GM12873 (cell line): Measurements from ENCODE around the gene TMEM229B.

ENCODE experiments used
- TF ChIP-seq, protein P1 (sequence below): IDR thresholded peaks from 2 replicates; pipeline ENCODE4 v1.5.1; 2012; ENCODE audit warnings: low read depth, mild to moderate bottlenecking, moderate library complexity, low read length, control low read depth; ENCODE audit not compliant: insufficient read depth; ENCODE audit errors: missing control alignments

The TMEM229B gene

DNA sequence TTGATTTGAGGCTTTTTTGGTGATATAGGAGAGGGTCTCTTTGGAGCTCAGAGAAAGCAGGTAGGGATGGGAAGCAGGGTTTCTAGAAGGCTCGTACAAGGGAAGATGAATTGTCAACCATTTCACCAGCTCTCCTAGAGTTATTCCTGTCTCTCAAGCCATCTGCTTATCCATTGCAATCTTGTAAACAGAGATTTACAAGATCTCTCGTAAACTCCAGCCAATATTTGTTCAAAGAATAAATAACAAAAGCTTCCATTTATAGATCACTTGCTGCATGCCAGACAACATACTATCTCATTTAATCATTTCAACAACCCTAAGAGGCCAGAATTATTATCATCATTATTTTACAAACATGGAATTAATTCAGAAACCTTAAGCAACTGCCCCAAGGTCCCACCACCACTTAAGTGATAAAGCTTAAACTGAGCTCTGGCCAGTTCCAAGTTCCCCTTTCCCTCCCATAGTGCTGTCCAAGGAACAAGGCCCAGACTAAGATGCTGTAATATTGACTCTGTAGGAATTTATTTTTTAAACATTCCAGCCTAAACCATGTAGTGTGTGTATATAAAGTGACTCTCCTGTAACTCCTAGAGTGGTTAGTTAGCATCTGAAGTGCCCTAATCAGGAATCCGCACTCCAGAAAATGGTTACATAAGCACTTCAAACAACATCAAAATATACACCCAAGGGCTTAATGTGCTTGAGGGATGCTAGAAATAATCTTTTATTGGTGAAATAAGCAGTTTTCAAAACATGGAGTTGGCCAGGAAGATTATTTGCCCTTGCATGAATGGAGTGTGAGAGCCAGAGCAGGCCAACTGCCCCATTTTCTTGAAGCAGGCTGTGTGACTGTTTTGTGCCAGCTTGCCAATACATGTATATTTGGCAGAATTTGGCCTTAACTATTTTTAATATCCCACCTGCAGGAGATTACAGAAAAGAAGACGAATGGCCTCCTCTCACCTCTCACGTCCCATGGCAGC lies 41.7 kb upstream of the TMEM229B start:
- TF ChIP-seq, protein P1, sequence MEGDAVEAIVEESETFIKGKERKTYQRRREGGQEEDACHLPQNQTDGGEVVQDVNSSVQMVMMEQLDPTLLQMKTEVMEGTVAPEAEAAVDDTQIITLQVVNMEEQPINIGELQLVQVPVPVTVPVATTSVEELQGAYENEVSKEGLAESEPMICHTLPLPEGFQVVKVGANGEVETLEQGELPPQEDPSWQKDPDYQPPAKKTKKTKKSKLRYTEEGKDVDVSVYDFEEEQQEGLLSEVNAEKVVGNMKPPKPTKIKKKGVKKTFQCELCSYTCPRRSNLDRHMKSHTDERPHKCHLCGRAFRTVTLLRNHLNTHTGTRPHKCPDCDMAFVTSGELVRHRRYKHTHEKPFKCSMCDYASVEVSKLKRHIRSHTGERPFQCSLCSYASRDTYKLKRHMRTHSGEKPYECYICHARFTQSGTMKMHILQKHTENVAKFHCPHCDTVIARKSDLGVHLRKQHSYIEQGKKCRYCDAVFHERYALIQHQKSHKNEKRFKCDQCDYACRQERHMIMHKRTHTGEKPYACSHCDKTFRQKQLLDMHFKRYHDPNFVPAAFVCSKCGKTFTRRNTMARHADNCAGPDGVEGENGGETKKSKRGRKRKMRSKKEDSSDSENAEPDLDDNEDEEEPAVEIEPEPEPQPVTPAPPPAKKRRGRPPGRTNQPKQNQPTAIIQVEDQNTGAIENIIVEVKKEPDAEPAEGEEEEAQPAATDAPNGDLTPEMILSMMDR, result no peak

DNA sequence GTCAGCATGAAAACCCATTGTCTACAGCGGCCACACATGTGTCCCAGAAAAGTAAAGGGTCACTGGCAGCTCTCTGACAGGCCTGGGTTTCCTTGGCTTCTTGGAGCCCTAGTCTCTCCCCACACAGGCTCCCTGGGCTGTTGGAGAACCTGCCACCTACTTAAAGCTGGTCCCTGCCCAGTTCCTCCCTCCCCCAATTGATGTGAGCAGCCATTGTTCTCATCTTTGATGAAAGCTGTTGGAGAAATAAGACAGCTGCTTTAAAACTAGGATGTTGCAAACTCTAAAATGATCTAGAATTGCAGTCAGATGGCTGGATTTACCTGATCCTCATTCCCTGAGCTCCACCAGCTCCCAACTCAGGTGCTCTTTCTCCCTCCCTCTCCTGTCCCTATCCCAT lies 39.8 kb upstream of the TMEM229B start:
- TF ChIP-seq, protein P1, result no peak

DNA sequence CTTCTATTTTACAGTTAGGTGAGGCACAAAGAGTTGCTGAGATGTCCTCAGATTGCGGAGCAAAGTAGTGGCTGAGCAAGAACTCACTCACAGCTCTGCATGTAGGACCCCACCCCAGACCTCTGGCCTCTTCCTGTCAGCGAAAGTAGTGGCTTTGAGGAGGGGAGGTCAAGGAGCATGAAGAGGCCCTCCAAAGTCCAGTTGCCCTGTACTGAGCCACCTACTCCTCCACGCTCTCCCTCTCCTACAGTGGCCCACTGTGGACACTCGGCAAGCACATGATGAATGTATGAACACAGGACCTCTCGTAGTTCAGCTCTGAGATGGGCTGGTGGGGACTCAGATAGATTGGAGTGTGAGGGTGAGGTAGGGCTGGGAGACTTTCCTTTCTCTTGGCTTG lies 39.2 kb upstream of the TMEM229B start:
- TF ChIP-seq, protein P1, result no peak

DNA sequence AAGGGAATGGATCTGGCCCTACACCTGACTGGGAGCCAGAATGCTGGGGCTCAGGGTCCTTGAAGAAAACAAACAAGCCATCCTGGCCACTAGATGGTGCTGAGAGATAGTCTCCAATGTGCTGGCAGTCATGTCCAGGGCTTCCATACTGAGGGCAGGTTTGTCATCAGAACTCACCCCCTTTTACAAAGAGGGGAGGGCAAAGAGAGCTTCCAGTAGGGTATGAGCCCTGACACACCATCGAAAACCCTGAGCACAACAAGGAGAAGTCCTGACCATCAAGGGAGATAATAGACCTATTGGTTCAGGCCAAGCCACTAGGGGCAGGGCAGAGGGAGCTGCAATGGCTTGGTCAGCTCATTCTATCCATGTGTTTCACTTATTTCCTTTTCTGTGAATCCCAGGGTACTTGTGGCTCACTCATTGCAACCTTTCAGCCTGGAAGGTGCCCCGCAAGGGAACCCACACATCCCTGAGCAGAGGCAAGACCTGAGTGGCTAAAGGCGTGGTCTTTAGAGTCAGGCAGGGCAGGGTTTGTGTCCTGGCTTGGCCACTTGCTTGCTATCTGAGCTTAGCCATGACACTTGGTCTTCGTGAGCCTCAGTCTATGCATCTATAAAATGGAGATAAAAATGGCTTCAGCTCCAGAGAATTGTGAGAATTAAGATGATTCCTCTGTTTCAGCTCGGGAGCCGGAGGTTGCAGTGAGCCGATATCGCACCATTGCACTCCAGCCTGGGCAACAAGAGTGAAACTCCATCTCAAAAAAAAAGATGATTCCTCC lies 38.3 kb upstream of the TMEM229B start:
- TF ChIP-seq, protein P1, result peak; percentile 78

DNA sequence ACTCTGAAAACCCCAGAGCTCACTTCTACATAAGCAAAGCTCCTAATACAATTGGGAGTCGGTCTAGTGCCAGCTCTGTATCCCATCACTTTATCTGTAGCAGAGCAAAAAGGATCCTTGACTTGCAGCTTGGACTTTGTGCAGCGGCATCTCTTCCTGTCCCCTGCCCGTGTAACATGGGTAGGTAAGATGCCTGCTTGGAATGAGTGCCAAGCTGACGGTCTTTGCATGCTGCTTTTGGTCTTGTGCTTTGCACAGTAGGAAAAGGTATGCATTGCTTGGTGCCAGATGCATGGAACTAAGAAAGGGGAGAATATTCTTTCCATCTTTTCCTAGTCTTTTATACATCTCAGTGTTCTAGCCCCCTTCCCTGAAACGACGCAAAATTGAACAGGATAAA lies 37.7 kb upstream of the TMEM229B start:
- TF ChIP-seq, protein P1, result no peak

DNA sequence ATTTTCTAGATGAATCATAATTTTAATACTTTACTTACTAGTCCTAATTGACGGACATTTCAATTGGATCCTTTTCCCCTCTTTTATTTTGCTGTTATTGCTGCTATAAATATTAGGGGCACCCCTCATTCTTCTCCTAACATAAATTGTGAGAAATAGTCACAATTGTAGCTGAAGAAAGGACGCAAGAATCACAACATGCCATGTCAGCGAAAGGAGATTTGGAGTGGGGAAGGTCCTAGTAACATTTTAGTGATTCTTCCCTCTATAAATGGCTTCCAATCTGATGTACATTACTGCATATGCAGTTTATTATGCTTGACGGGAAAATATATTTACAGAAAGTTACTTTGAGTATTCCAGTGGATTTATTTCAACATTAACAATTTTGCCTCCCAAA lies 36.9 kb upstream of the TMEM229B start:
- TF ChIP-seq, protein P1, result no peak

DNA sequence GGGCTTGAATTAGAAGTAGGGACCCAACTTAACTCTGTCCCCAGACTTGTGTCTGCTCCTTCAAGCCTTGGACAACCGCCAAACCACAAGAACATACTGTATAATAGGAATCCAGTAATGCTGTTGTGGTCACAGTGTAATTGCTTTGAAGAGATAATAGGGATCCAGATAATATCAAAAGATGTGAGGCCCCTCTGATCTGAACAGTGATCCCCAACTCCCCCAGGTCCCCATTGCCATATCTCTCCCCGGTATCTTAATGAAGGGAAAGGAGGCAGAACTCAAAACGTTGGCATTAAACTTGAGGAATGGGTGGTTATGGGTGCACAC lies 36.1 kb upstream of the TMEM229B start:
- TF ChIP-seq, protein P1, result no peak
